Measurements from ENCODE around the gene GAN.

GAN gene

GRCh38 chr16:81357711-81358260 is 43.0 kb downstream of the GAN start:
- FAIRE-seq: no peak

- FAIRE-seq: no peak
Observed at GRCh38 chr16:81358860-81359259, 44.1 kb downstream of the GAN start.

- FAIRE-seq: no peak
Observed at GRCh38 chr16:81360135-81360534, 45.4 kb downstream of the GAN start.

GRCh38 chr16:81365731-81366130 is 51.0 kb downstream of the GAN start:
- FAIRE-seq: no peak

GRCh38 chr16:81366316-81366932 is 51.7 kb downstream of the GAN start:
- FAIRE-seq: no peak

GRCh38 chr16:81367821-81368220 is 53.1 kb downstream of the GAN start:
- FAIRE-seq: no peak

- no peak for FAIRE-seq
Observed at GRCh38 chr16:81369888-81370504, 55.2 kb downstream of the GAN start.

GRCh38 chr16:81371106-81371505 is 56.3 kb downstream of the GAN start:
- FAIRE-seq: no peak

- FAIRE-seq: no peak
Observed at GRCh38 chr16:81374550-81374949, 59.8 kb downstream of the GAN start.

GRCh38 chr16:81376880-81377279 is 62.1 kb downstream of the GAN start:
- no peak for FAIRE-seq

GRCh38 chr16:81378049-81378448 is 63.3 kb downstream of the GAN start:
- no peak for FAIRE-seq

- no peak for FAIRE-seq
Observed at GRCh38 chr16:81380932-81381331, 66.2 kb downstream of the GAN start.

- FAIRE-seq: no peak
Observed at GRCh38 chr16:81384006-81384405, 69.2 kb downstream of the GAN start.

- FAIRE-seq: no peak
Observed at GRCh38 chr16:81385031-81385756, 70.4 kb downstream of the GAN start.

GRCh38 chr16:81388357-81388756 is 73.6 kb downstream of the GAN start:
- no peak for FAIRE-seq

- no peak for FAIRE-seq
Observed at GRCh38 chr16:81390840-81391239, 76.1 kb downstream of the GAN start.

- FAIRE-seq: no peak
Observed at GRCh38 chr16:81392011-81392410, 77.2 kb downstream of the GAN start.

GRCh38 chr16:81394416-81394815 is 79.7 kb downstream of the GAN start:
- no peak for FAIRE-seq

- no peak for FAIRE-seq
Observed at GRCh38 chr16:81394966-81395655, 80.3 kb downstream of the GAN start.

GRCh38 chr16:81397058-81397878 is 82.5 kb downstream of the GAN start:
- FAIRE-seq: no peak

- no peak for FAIRE-seq
Observed at GRCh38 chr16:81397879-81398520, 83.2 kb downstream of the GAN start.

GRCh38 chr16:81399909-81400308 is 85.1 kb downstream of the GAN start:
- FAIRE-seq: no peak

Data from colon (tissue), 2 donors.